Neuronal stem cell (in vitro differentiated cells): ENCODE results near the gene EDNRB.
A peak's percentile ranks its signal among the peaks of the same experiment; 100 is the strongest.

Experiments used
- DNase-seq: peaks from one replicate; pipeline ENCODE4 v3.0.0-alpha.2; 2013; ENCODE audit warnings: low spot score
- H2AFZ ChIP-seq: one replicate; pipeline ENCODE4 v1.6.1; 2013; ENCODE audit warnings: mild to moderate bottlenecking, low read length, inconsistent platforms
- H2AK5ac ChIP-seq: 2 replicates; pipeline ENCODE4 v1.6.1; 2013; ENCODE audit warnings: low read depth, mild to moderate bottlenecking, inconsistent platforms, low read length, moderate library complexity, mixed read lengths
- H2BK120ac ChIP-seq: 2 replicates; pipeline ENCODE4 v1.6.1; 2013; ENCODE audit warnings: low read depth, mild to moderate bottlenecking, inconsistent platforms, low read length, moderate library complexity, mixed read lengths
- H2BK12ac ChIP-seq: one replicate; pipeline ENCODE4 v1.6.1; 2013; ENCODE audit warnings: low read length, inconsistent platforms
- H2BK15ac ChIP-seq: 2 replicates; pipeline ENCODE4 v1.6.1; 2013; ENCODE audit warnings: mild to moderate bottlenecking, low read length, inconsistent platforms, mixed read lengths
- H2BK5ac ChIP-seq: one replicate; pipeline ENCODE4 v1.6.1; 2013; ENCODE audit warnings: inconsistent platforms, mild to moderate bottlenecking, low read length, moderate library complexity
- H3K14ac ChIP-seq: one replicate; pipeline ENCODE4 v1.6.1; 2013; ENCODE audit warnings: low read length, inconsistent platforms
- H3K18ac ChIP-seq: 2 replicates; pipeline ENCODE4 v1.6.1; 2013; ENCODE audit warnings: low read length, inconsistent platforms
- H3K23ac ChIP-seq: 2 replicates; pipeline ENCODE4 v1.6.1; 2013; ENCODE audit warnings: low read depth, mild to moderate bottlenecking, mixed read lengths, low read length, inconsistent platforms; ENCODE audit not compliant: poor library complexity
- H3K27ac ChIP-seq: replicated peaks from 3 replicates; pipeline ENCODE4 v1.5.1; 2013; ENCODE audit warnings: low read length, inconsistent platforms
- H3K27me3 ChIP-seq, 3 experiments: 2 replicates each; pipeline ENCODE4 v1.6.1; 2013; ENCODE audit warnings: low read length in 3 of 3, mild to moderate bottlenecking in 2 of 3, inconsistent platforms in 1 of 3, low read depth in 1 of 3, mixed read lengths in 1 of 3, moderate library complexity in 1 of 3; ENCODE audit not compliant: control insufficient read depth in 3 of 3, insufficient read depth in 3 of 3
- H3K36me3 ChIP-seq, 2 donors: replicated peaks in 1 of 2; 2 replicates each; pipeline ENCODE4 v1.6.1; 2013; ENCODE audit warnings: low read length in 2 of 2; ENCODE audit not compliant: control insufficient read depth in 2 of 2, insufficient read depth in 2 of 2
- H3K4ac ChIP-seq: 2 replicates; pipeline ENCODE4 v1.6.1; 2013; ENCODE audit warnings: inconsistent platforms, mild to moderate bottlenecking, low read length, moderate library complexity
- H3K4me1 ChIP-seq, 2 donors: 1 replicate in 1 of 2; 2 replicates in 1 of 2; pipeline ENCODE4 v1.6.1; 2013; ENCODE audit warnings: low read length in 2 of 2, low read depth in 1 of 2; ENCODE audit not compliant: control insufficient read depth in 2 of 2, insufficient read depth in 1 of 2
- H3K4me2 ChIP-seq: one replicate; pipeline ENCODE4 v1.6.1; 2013; ENCODE audit warnings: mild to moderate bottlenecking, low read length, inconsistent platforms; ENCODE audit not compliant: insufficient read depth, poor library complexity, severe bottlenecking
- H3K4me3 ChIP-seq, 2 donors: 2 replicates each; pipeline ENCODE4 v1.5.1; 2013; ENCODE audit warnings: low read length in 2 of 2, mild to moderate bottlenecking in 2 of 2, inconsistent platforms in 1 of 2, moderate library complexity in 1 of 2
- H3K79me1 ChIP-seq: one replicate; pipeline ENCODE4 v1.6.1; 2013; ENCODE audit warnings: low read depth, mild to moderate bottlenecking, inconsistent platforms, low read length, moderate library complexity
- H3K9ac ChIP-seq: one replicate; pipeline ENCODE4 v1.6.1; 2013; ENCODE audit warnings: mild to moderate bottlenecking, low read depth, low read length, inconsistent platforms; ENCODE audit not compliant: poor library complexity
- H3K9me3 ChIP-seq, 2 donors: replicated peaks in 1 of 2; 2 replicates each; pipeline versions ENCODE3 to v1.6.1; 2013; ENCODE audit warnings: low read length in 2 of 2, mild to moderate bottlenecking in 2 of 2, inconsistent platforms in 1 of 2, low read depth in 1 of 2, mixed read lengths in 1 of 2, moderate library complexity in 1 of 2; ENCODE audit not compliant: control insufficient read depth in 2 of 2, insufficient read depth in 1 of 2
- H4K8ac ChIP-seq: one replicate; pipeline ENCODE4 v1.6.1; 2013; ENCODE audit warnings: low read depth, mild to moderate bottlenecking, inconsistent platforms, low read length, moderate library complexity
- H4K91ac ChIP-seq: one replicate; pipeline ENCODE4 v1.6.1; 2013; ENCODE audit warnings: low read length, low read depth, mild to moderate bottlenecking, inconsistent platforms; ENCODE audit not compliant: poor library complexity
- WGBS, 2 donors: extraction: QIAGEN DNeasy Blood & Tissue Kit; methylation state at CpG; one replicate each; pipeline ENCODE4 v1.1.7; 2013; ENCODE audit warnings: missing lambda C conversion rate in 2 of 2, mixed read lengths in 1 of 2; ENCODE audit not compliant: insufficient read length in 2 of 2, insufficient replicate concordance in 1 of 2; ENCODE audit errors: extremely low coverage in 2 of 2; 5-methylcytosine and 5-hydroxymethylcytosine counted together

EDNRB gene

GRCh38 chr13:77860507-77860981 lies 58.1 kb downstream of the EDNRB start:
- Histone ChIP-seq H3K4me1 (peaks cover 6 to 11% of the 10 kb centered on the region in 2 donors), H3K36me3 (no peaks in the 10 kb centered on the region), H3K4me2 (no peak overlapping the region), H4K8ac (no peak overlapping the region), H3K27me3 (no peaks in the 10 kb centered on the region), H2AFZ (peak overlapping the region; percentile 61), H3K23ac (no peak overlapping the region), H3K18ac (no peak overlapping the region), H3K9me3 (no peaks in the 10 kb centered on the region), H2AK5ac (no peak overlapping the region), H2BK120ac (no peak overlapping the region), H2BK15ac (no peak overlapping the region), H2BK5ac (no peak overlapping the region), H3K79me1 (no peaks in the 10 kb centered on the region), H3K14ac (no peak overlapping the region), H3K9ac (no peak overlapping the region), H3K4me3 (no peak overlapping the region), H3K4ac (no peak overlapping the region), H2BK12ac (no peak overlapping the region), H3K27ac (no peak overlapping the region), H4K91ac (no peak overlapping the region)
- no CpG with 5 or more reads among the region's 1 CpG for WGBS, 2 donors
- DNase-seq, result no peak

- no peaks in the 10 kb centered on the region for H3K36me3 ChIP-seq
- no peak overlapping the region for H3K9ac ChIP-seq
- H3K4ac ChIP-seq, result no peak overlapping the region
- H4K8ac ChIP-seq, result no peak overlapping the region
- WGBS, 2 donors, result no CpG with 5 or more reads among the region's 8 CpGs
- no peaks in the 10 kb centered on the region for H3K27me3 ChIP-seq
- H3K79me1 ChIP-seq, result no peaks in the 10 kb centered on the region
- no peak overlapping the region for H2BK15ac ChIP-seq
- H3K27ac ChIP-seq, result no peak overlapping the region
- H3K4me3 ChIP-seq, result no peak overlapping the region
- H3K4me1 ChIP-seq, result peaks cover 9 to 15% of the 10 kb centered on the region in 2 donors
- no peak overlapping the region for H4K91ac ChIP-seq
- no peak overlapping the region for H2BK120ac ChIP-seq
- H3K4me2 ChIP-seq, result no peak overlapping the region
- no peak overlapping the region for H3K14ac ChIP-seq
- no peak overlapping the region for H3K23ac ChIP-seq
- peak overlapping the region; percentile 21 for H2AFZ ChIP-seq
- no peak overlapping the region for H2AK5ac ChIP-seq
- no peak overlapping the region for H2BK5ac ChIP-seq
- no peak overlapping the region for H2BK12ac ChIP-seq
- H3K9me3 ChIP-seq, result no peaks in the 10 kb centered on the region
- no peak overlapping the region for H3K18ac ChIP-seq
- no peak for DNase-seq
These were observed 59.2 kb downstream of the EDNRB start for GRCh38 chr13:77859450-77859849.

GRCh38 chr13:77857531-77858209 lies 61.0 kb downstream of the EDNRB start:
- Histone ChIP-seq H3K4me2 (no peak overlapping the region), H2BK120ac (no peak overlapping the region), H2BK12ac (no peak overlapping the region), H3K36me3 (no peaks in the 10 kb centered on the region), H3K4me3 (no peak overlapping the region), H3K27ac (peak overlapping the region; percentile 79), H3K79me1 (no peaks in the 10 kb centered on the region), H3K27me3 (no peaks in the 10 kb centered on the region), H3K14ac (no peak overlapping the region), H3K18ac (no peak overlapping the region), H4K8ac (no peak overlapping the region), H3K23ac (no peak overlapping the region), H2BK5ac (no peak overlapping the region), H3K4ac (no peak overlapping the region), H2AK5ac (no peak overlapping the region), H4K91ac (no peak overlapping the region), H3K9me3 (no peaks in the 10 kb centered on the region), H3K9ac (no peak overlapping the region), H2AFZ (peak overlapping the region; percentile 45), H2BK15ac (no peak overlapping the region), H3K4me1 (peaks cover 16 to 17% of the 10 kb centered on the region in 2 donors)
- no peak for DNase-seq

GRCh38 chr13:77853703-77854102 lies 64.9 kb downstream of the EDNRB start:
- Histone ChIP-seq H4K8ac (no peak overlapping the region), H2BK5ac (no peak overlapping the region), H3K14ac (no peak overlapping the region), H2BK12ac (no peak overlapping the region), H2AFZ (peak overlapping the region; percentile 43), H4K91ac (no peak overlapping the region), H3K27ac (peak overlapping the region; percentile 74), H2BK15ac (no peak overlapping the region), H2AK5ac (no peak overlapping the region), H3K4me2 (no peak overlapping the region), H3K4me3 (no peak overlapping the region), H3K36me3 (peaks cover 0 to 2% of the 10 kb centered on the region in 2 donors), H3K18ac (no peak overlapping the region), H3K79me1 (no peaks in the 10 kb centered on the region), H3K4me1 (peaks cover 9 to 17% of the 10 kb centered on the region in 2 donors), H3K23ac (no peak overlapping the region), H3K9ac (no peak overlapping the region), H3K9me3 (peaks cover 0 to under 1% of the 10 kb centered on the region in 2 donors), H3K4ac (no peak overlapping the region), H2BK120ac (no peak overlapping the region), H3K27me3 (no peaks in the 10 kb centered on the region)
- peak; percentile 86 for DNase-seq
- no CpG with 5 or more reads among the region's 4 CpGs for WGBS, 2 donors
